Spinal cord (tissue), 10 donors: Measurements from ENCODE around the gene OLFM2. TPM values are rescaled to one million over a fixed set of nuclear protein-coding genes. Genes with fewer than 3 reads are reported as not detected.
A peak's percentile ranks its signal among the peaks of the same experiment; 100 is the strongest.

Source experiments
- DNase-seq, 6 donors: peaks; one replicate each; pipeline versions ENCODE4 v3.0.0 to v3.0.0-alpha.2; 2013 to 2015; ENCODE audit warnings: low spot score in 6 of 6, low read depth in 4 of 6
- H3K27ac ChIP-seq: one replicate; pipeline ENCODE4 v1.5.1; 2013; ENCODE audit warnings: low read depth, low read length, control low read depth
- H3K27me3 ChIP-seq: one replicate; pipeline ENCODE4 v1.6.1; 2013; ENCODE audit warnings: low read length; ENCODE audit not compliant: control insufficient read depth, insufficient read depth
- H3K36me3 ChIP-seq: one replicate; pipeline ENCODE4 v1.6.1; 2013; ENCODE audit warnings: low read length; ENCODE audit not compliant: control insufficient read depth, insufficient read depth
- H3K4me1 ChIP-seq: one replicate; pipeline ENCODE4 v1.6.1; 2013; ENCODE audit warnings: low read length; ENCODE audit not compliant: control insufficient read depth, insufficient read depth
- H3K4me3 ChIP-seq: one replicate; pipeline ENCODE4 v1.5.1; 2013; ENCODE audit warnings: low read depth, low read length, control low read depth
- H3K9me3 ChIP-seq: one replicate; pipeline ENCODE4 v1.6.1; 2013; ENCODE audit warnings: low read length; ENCODE audit not compliant: control insufficient read depth, insufficient read depth
- WGBS: methylation state at CpG from one replicate; pipeline ENCODE4 v1.1.5; 2013; ENCODE audit warnings: missing lambda C conversion rate; ENCODE audit not compliant: insufficient coverage; 5-methylcytosine and 5-hydroxymethylcytosine counted together
- polyA plus RNA-seq, 2 donors: library from polyadenylated mRNA; unstranded; fragments of 120-200 nt; gene quantifications; one replicate each; pipeline ENCODE4 v1.2.1, GENCODE V29; 2013; ENCODE audit not compliant: insufficient read length in 2 of 2
- total RNA-seq, 2 donors: library from RNA; depleted of rRNA in 1 of 2; stranded (reverse); fragments of 120-200 nt in 1 of 2; fragments of >200 nt in 1 of 2; gene quantifications; one replicate each; pipeline versions ENCODE4 v1.2.3 to v1.2.4, GENCODE V29; 2013 to 2014
- donor health status: healthy.

OLFM2 gene
- total and polyA plus RNA-seq, 4 donors = 47.9 to 251 (median 158) TPM

- H3K27ac ChIP-seq = no peak overlapping the region
- peaks cover 20% of the 10 kb centered on the region for H3K4me1 ChIP-seq
- H3K36me3 ChIP-seq = peaks cover 2% of the 10 kb centered on the region
- peaks cover 2% of the 10 kb centered on the region for H3K27me3 ChIP-seq
- peak in 2 of 6 donors; percentile 50 to 53 for DNase-seq
- H3K4me3 ChIP-seq = peak overlapping the region; percentile 29
- no peaks in the 10 kb centered on the region for H3K9me3 ChIP-seq
- WGBS = 1% methylated on average over 59 of the region's 95 CpGs
Measured at GRCh38 chr19:9913237-9914000, 22.9 kb downstream of the OLFM2 start.

- Histone ChIP-seq H3K4me1 (peaks cover 20% of the 10 kb centered on the region), H3K9me3 (no peaks in the 10 kb centered on the region), H3K27me3 (peaks cover 2% of the 10 kb centered on the region), H3K36me3 (peaks cover 2% of the 10 kb centered on the region), H3K4me3 (peak overlapping the region; percentile 29), H3K27ac (no peak overlapping the region)
- WGBS = 33% methylated on average over 23 of the region's 24 CpGs
- DNase-seq = no peak
Measured at GRCh38 chr19:9912551-9913236, 23.6 kb downstream of the OLFM2 start.

DNA sequence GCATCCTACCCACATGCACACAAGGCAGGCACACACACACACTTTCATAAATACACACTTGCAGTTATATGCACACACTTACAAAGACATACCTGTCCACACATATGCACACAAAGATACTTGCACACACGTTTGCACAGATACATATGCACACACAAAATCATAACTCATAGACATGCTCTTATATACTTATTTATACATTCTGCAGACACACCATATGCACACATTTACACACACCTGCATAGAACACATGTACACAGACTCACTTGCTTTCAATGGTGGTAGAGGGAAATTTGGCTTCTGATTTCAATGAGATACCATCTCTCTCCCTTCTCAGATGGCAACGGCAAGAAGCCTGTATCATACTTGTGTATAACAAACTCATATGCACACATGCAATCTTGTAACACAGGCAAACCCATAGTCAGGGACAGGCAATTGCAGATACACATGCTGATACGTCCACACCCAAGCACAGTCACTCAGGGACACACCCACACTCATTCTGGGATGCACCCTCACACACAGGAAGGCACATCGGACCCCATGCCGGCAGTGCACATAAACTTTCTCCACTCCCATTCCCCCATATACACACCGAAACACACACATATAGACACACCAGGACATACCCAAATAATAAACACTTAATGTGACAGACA is 24.7 kb downstream of the OLFM2 start:
- DNase-seq = no peak
- Histone ChIP-seq H3K27me3 (peaks cover 2% of the 10 kb centered on the region), H3K9me3 (no peaks in the 10 kb centered on the region), H3K36me3 (peaks cover 7% of the 10 kb centered on the region), H3K4me1 (peaks cover 24% of the 10 kb centered on the region), H3K4me3 (no peak overlapping the region), H3K27ac (no peak overlapping the region)
- 71% methylated on average over 5 of the region's 6 CpGs for WGBS

DNA sequence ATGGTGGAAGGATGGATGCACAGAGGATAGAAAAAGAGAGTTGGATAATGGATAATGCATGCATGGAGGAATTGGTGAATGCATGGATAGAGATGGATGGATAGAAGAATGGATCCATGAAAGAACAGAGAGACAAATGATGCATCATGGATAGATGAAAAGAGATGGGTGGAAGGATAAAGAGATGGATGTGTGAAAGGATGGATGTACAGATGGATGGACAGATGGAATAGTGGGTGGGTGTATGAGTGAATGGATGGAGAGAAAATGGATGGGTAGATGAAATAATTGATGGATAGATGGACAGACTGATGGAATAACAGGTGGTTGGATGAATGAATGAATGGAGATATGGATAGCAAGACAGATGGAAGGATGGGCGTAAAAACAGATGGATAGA is 25.7 kb downstream of the OLFM2 start:
- Histone ChIP-seq H3K4me1 (peaks cover 34% of the 10 kb centered on the region), H3K9me3 (no peaks in the 10 kb centered on the region), H3K4me3 (no peak overlapping the region), H3K27ac (no peak overlapping the region), H3K36me3 (peaks cover 7% of the 10 kb centered on the region), H3K27me3 (peaks cover 2% of the 10 kb centered on the region)
- no CpG with 5 or more reads among the region's 1 CpG for WGBS
- no peak for DNase-seq

GRCh38 chr19:9909251-9909650 is 27.1 kb downstream of the OLFM2 start:
- H3K4me3 ChIP-seq = no peak overlapping the region
- no peak overlapping the region for H3K27ac ChIP-seq
- 77% methylated on average over 6 of the region's 10 CpGs for WGBS
- H3K27me3 ChIP-seq = peaks cover 2% of the 10 kb centered on the region
- H3K36me3 ChIP-seq = peaks cover 7% of the 10 kb centered on the region
- peaks cover 29% of the 10 kb centered on the region for H3K4me1 ChIP-seq
- peak in 1 of 6 donors; percentile 70 for DNase-seq
- H3K9me3 ChIP-seq = no peaks in the 10 kb centered on the region

DNA sequence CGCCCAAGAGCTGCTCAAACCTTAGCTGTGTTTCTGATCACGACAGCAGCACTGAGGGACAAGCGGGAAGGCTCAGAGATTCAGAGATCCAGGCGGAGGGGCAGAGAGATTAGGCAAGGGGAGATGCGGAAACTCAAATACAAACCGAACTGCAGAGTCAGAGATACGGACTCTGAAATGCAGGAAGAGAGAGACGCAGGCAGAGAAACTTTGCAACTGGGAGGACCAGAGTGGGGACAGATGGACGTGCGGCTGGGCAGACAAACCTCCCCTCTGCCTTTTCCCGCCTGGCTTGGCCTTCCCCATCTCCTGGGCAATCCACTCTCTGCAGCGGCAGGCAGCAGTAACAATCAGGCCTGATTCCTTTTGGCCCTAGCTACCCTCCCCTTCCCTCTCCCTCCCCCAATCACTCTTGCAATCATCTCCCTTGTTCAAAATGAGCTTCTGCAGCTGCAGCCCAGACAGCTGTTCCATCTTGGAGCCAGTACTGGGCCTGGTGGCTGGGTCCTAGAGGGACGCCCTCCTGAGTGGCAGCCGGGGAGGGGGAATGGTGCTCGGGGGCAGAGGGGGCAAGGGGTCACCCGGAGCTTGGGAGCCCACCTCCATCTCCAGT is 29.7 kb downstream of the OLFM2 start:
- H3K4me3 ChIP-seq = no peak overlapping the region

GRCh38 chr19:9903336-9903735 is 33.0 kb downstream of the OLFM2 start:
- peaks cover 15% of the 10 kb centered on the region for H3K4me1 ChIP-seq
- H3K4me3 ChIP-seq = no peak overlapping the region
- H3K9me3 ChIP-seq = no peaks in the 10 kb centered on the region
- H3K27me3 ChIP-seq = no peaks in the 10 kb centered on the region
- H3K27ac ChIP-seq = no peak overlapping the region
- WGBS = 80% methylated on average over 5 of the region's 5 CpGs
- peaks cover 7% of the 10 kb centered on the region for H3K36me3 ChIP-seq
- DNase-seq = no peak

More for the DNA sequence above, 29.7 kb downstream of the OLFM2 start:
- H3K27ac ChIP-seq = no peak overlapping the region
- H3K9me3 ChIP-seq = no peaks in the 10 kb centered on the region
- no peaks in the 10 kb centered on the region for H3K27me3 ChIP-seq
- peaks cover 7% of the 10 kb centered on the region for H3K36me3 ChIP-seq
- DNase-seq = peak in 2 of 6 donors; percentile 59 to 76
- H3K4me1 ChIP-seq = peaks cover 15% of the 10 kb centered on the region
- 40% methylated on average over 12 of the region's 16 CpGs for WGBS

GRCh38 chr19:9901642-9902041 is 34.7 kb downstream of the OLFM2 start:
- no peak for DNase-seq
- Histone ChIP-seq H3K27me3 (no peaks in the 10 kb centered on the region), H3K27ac (no peak overlapping the region), H3K9me3 (no peaks in the 10 kb centered on the region), H3K36me3 (peaks cover 3% of the 10 kb centered on the region), H3K4me3 (no peak overlapping the region), H3K4me1 (peaks cover 11% of the 10 kb centered on the region)
- WGBS = 57% methylated on average over 2 of the region's 5 CpGs

DNA sequence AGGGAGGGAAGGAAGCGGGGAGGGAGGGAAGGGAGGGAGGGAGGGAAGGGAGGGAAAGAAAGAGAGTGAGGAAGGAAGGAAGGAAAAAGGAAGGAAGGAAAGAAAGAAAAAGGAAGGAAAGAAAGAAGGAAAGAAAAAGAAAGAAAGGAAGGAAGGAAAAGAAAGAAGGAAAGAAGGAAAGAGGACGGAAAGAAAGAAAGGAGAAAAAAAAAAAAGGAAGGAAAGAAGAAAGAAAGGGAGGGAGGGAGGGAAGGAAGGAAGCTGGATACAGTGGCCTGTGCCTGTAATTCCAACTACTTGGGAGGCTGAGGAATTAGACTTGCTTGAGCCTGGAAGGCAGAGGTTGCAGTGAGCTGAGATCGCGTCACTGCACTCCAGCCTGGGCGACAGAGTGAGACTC is 35.3 kb downstream of the OLFM2 start:
- no peaks in the 10 kb centered on the region for H3K9me3 ChIP-seq
- peaks cover 4% of the 10 kb centered on the region for H3K4me1 ChIP-seq
- WGBS = 76% methylated on average over 2 of the region's 5 CpGs
- DNase-seq = no peak
- H3K27ac ChIP-seq = no peak overlapping the region
- no peaks in the 10 kb centered on the region for H3K27me3 ChIP-seq
- no peaks in the 10 kb centered on the region for H3K36me3 ChIP-seq
- H3K4me3 ChIP-seq = no peak overlapping the region
